Liver (tissue), 9 donors: ENCODE measurements around the gene APBA3. TPM values are rescaled to one million over a fixed set of nuclear protein-coding genes. Genes with fewer than 3 reads are reported as not detected.

Experiments used
- DNase-seq: peaks from one replicate; pipeline ENCODE4 v3.0.0-alpha.2; 2017; ENCODE audit warnings: low spot score
- H3K27ac ChIP-seq, 2 donors: one replicate each; pipeline ENCODE4 v1.7.0; 2013; ENCODE audit warnings: inconsistent platforms in 2 of 2, low read length in 2 of 2, control low read depth in 1 of 2, low read depth in 1 of 2, mild to moderate bottlenecking in 1 of 2
- H3K27me3 ChIP-seq, 4 donors: one replicate each; pipeline versions ENCODE4 v1.6.1 to v1.7.0; 2013; ENCODE audit warnings: low read length in 3 of 4, inconsistent platforms in 1 of 4, mild to moderate bottlenecking in 1 of 4, moderate library complexity in 1 of 4; ENCODE audit not compliant: control insufficient read depth in 4 of 4, insufficient read depth in 4 of 4
- H3K36me3 ChIP-seq, 4 donors: one replicate each; pipeline versions ENCODE4 v1.6.1 to v1.7.0; 2013; ENCODE audit warnings: low read length in 3 of 4, mild to moderate bottlenecking in 3 of 4, low read depth in 1 of 4, moderate library complexity in 1 of 4; ENCODE audit not compliant: control insufficient read depth in 4 of 4, insufficient read depth in 3 of 4
- H3K4me1 ChIP-seq, 4 donors: one replicate each; pipeline versions ENCODE4 v1.6.1 to v1.7.0; 2013; ENCODE audit warnings: low read length in 3 of 4, mild to moderate bottlenecking in 3 of 4, moderate library complexity in 1 of 4; ENCODE audit not compliant: control insufficient read depth in 4 of 4, insufficient read depth in 4 of 4
- H3K4me3 ChIP-seq, 3 donors: one replicate each; pipeline versions ENCODE4 v1.6.1 to v1.7.0; 2013; ENCODE audit warnings: low read length in 3 of 3, control low read depth in 1 of 3, low read depth in 1 of 3, mild to moderate bottlenecking in 1 of 3
- H3K9ac ChIP-seq, 2 donors: one replicate each; pipeline ENCODE4 v1.7.0; 2013; ENCODE audit warnings: low read length in 2 of 2, mild to moderate bottlenecking in 2 of 2, moderate library complexity in 2 of 2, control low read depth in 1 of 2, low read depth in 1 of 2
- H3K9me3 ChIP-seq, 4 donors: one replicate each; pipeline versions ENCODE4 v1.6.1 to v1.7.0; 2013; ENCODE audit warnings: low read length in 3 of 4; ENCODE audit not compliant: control insufficient read depth in 4 of 4
- ATF3 ChIP-seq: IDR thresholded peaks from 2 replicates; pipeline ENCODE4 v1.6.1; 2016; ENCODE audit warnings: antibody characterized with exemption
- EGR1 ChIP-seq, 2 donors: IDR thresholded peaks; 2 replicates each; pipeline ENCODE4 v1.6.1; 2016 to 2018; ENCODE audit warnings: antibody characterized with exemption in 2 of 2, low read depth in 2 of 2
- FOXA1 ChIP-seq: IDR thresholded peaks from 2 replicates; pipeline ENCODE4 v1.6.1; 2016; ENCODE audit warnings: antibody characterized with exemption
- GABPA ChIP-seq, 2 donors: IDR thresholded peaks in 1 of 2; conservative IDR thresholded peaks in 1 of 2; 2 replicates each; pipeline ENCODE4 v1.6.1; 2016; ENCODE audit warnings: antibody characterized with exemption in 2 of 2, mild to moderate bottlenecking in 1 of 2, moderate library complexity in 1 of 2
- HNF4A ChIP-seq, 2 donors: conservative IDR thresholded peaks; 2 replicates each; pipeline ENCODE4 v1.6.1; 2016; ENCODE audit warnings: antibody characterized with exemption in 2 of 2, mild to moderate bottlenecking in 2 of 2
- HNF4G ChIP-seq: IDR thresholded peaks from 2 replicates; pipeline ENCODE4 v1.6.1; 2016; ENCODE audit warnings: antibody characterized with exemption
- JUND ChIP-seq, 2 donors: IDR thresholded peaks; 2 replicates each; pipeline ENCODE4 v1.6.1; 2016; ENCODE audit warnings: antibody characterized with exemption in 2 of 2
- NR2F2 ChIP-seq: IDR thresholded peaks from 2 replicates; pipeline ENCODE4 v1.6.1; 2016; ENCODE audit warnings: antibody characterized with exemption
- RAD21 ChIP-seq, 2 donors: IDR thresholded peaks; 2 replicates each; pipeline ENCODE4 v1.6.1; 2016; ENCODE audit warnings: antibody characterized with exemption in 2 of 2, mild to moderate bottlenecking in 2 of 2
- RXRA ChIP-seq, 2 donors: IDR thresholded peaks; 2 replicates each; pipeline ENCODE4 v1.6.1; 2017 to 2018; ENCODE audit warnings: antibody characterized with exemption in 2 of 2, mild to moderate bottlenecking in 1 of 2
- SP1 ChIP-seq: IDR thresholded peaks from 2 replicates; pipeline ENCODE4 v1.6.1; 2018; ENCODE audit warnings: antibody characterized with exemption, mild to moderate bottlenecking
- YY1 ChIP-seq: IDR thresholded peaks from 2 replicates; pipeline ENCODE4 v1.6.1; 2016; ENCODE audit warnings: antibody characterized with exemption, mild to moderate bottlenecking
- WGBS: extraction: QIAGEN DNeasy Blood & Tissue Kit; methylation state at CpG from one replicate; pipeline ENCODE4 v1.1.7; 2013; 5-methylcytosine and 5-hydroxymethylcytosine counted together
- polyA plus RNA-seq, 2 donors: library from polyadenylated mRNA; stranded (reverse) in 1 of 2; unstranded in 1 of 2; fragments of 200-250 nt in 1 of 2; fragments of >200 nt in 1 of 2; fragmentation: Nextera tagmentation in 1 of 2; extraction: Ambion mirVana in 1 of 2; gene quantifications; one replicate each; pipeline versions ENCODE4 v1.2.1 to v1.2.3, GENCODE V29; 2013 to 2015
- total RNA-seq, 2 donors: library from RNA; depleted of rRNA; stranded (reverse); fragments of >200 nt; gene quantifications; one replicate each; pipeline ENCODE4 v1.2.3, GENCODE V29; 2014
- TF ChIP-seq, protein P1 (sequence below): IDR thresholded peaks from 2 replicates; pipeline ENCODE4 v1.6.1; 2016; ENCODE audit warnings: antibody characterized with exemption, mild to moderate bottlenecking
- TF ChIP-seq, protein P2 (sequence below): IDR thresholded peaks from 2 replicates; pipeline ENCODE4 v1.6.1; 2016; ENCODE audit warnings: antibody characterized with exemption
- donor health status: healthy.
- donor health status: healthy.
- donor health status: healthy.
- donor health status: healthy.
- donor health status: healthy.

Gene APBA3
- total and polyA plus RNA-seq, 4 donors: 6.4 to 24.3 (median 10.7) TPM

DNA sequence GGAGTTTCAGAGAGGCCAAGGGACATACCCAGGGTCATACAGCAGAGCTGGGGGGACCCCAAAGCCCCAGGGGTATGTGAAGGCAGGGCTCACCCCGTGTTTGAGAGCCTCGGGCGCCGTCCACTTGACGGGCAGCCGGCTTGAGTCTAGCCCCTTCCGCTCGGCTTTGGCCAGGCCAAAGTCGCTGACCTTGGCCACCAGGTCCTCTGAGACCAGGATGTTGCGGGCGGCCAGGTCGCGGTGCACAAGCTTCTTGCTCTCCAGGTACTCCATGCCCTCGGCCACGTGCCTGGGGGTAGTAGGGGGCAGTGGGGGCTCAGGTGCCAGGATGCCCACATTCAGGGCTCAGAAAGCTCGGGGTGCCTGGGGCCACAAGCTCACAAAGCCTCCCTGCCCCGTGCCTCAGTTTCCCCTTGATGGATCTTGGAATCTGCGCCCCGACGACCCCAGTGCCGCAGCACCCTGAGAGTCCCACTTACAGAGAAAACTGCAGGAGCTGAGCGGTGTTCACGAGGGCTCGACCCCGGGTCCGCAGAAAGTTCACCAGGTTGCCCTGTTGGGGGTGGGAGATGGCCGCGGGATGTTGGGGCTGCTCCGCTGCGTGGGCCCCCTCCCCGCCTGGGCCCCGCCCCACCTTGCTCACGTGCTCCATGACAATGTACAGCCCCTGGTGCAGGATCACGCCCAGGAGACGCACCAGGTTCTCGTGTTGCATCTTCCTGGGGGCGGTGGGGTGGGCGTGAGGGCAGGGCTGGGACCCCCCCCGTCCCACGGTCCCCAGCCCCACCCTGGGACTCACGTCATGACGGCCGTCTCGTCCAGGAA, 17.6 kb upstream of the APBA3 start:
- Histone ChIP-seq H3K36me3 (no peaks in the 10 kb centered on the region), H3K9ac (no peak overlapping the region), H3K27ac (no peak overlapping the region), H3K4me1 (no peaks in the 10 kb centered on the region), H3K9me3 (peaks cover 10 to 15% (median 14%) of the 10 kb centered on the region in 4 donors), H3K4me3 (no peak overlapping the region), H3K27me3 (peaks cover 0 to 3% (median under 1%) of the 10 kb centered on the region in 4 donors)
- no peak for TF ChIP-seq FOXA1
- TF ChIP-seq EGR1 (IDR thresholded peaks at IDR 0.05; ENCODE audit: low read depth in 2 of 2): no peak
- TF ChIP-seq JUND (IDR thresholded peaks at IDR 0.05): no peak
- no peak for TF ChIP-seq ATF3
- no peak for TF ChIP-seq RXRA (IDR thresholded peaks at IDR 0.05)
- DNase-seq: no peak
- WGBS: 76% methylated on average over 44 of the region's 44 CpGs

GRCh38 chr19:3778104-3778867, 16.8 kb upstream of the APBA3 start:
- H3K4me1 ChIP-seq: no peaks in the 10 kb centered on the region
- H3K4me3 ChIP-seq: no peak overlapping the region
- peaks cover 10 to 15% (median 14%) of the 10 kb centered on the region in 4 donors for H3K9me3 ChIP-seq
- no peak overlapping the region for H3K9ac ChIP-seq
- DNase-seq: no peak
- TF ChIP-seq RXRA (IDR thresholded peaks at IDR 0.05) (no peak), EGR1 (IDR thresholded peaks at IDR 0.05; ENCODE audit: low read depth in 2 of 2) (no peak), NR2F2 (no peak), HNF4G (no peak), YY1 (no peak), ATF3 (no peak), SP1 (no peak), FOXA1 (no peak), GABPA (IDR thresholded peaks at IDR 0.05 in 1 of 2, conservative IDR thresholded peaks at IDR 0.05 in 1 of 2) (no peak), RAD21 (IDR thresholded peaks at IDR 0.05) (no peak), JUND (IDR thresholded peaks at IDR 0.05) (no peak), HNF4A (conservative IDR thresholded peaks at IDR 0.05) (no peak)
- TF ChIP-seq, protein P1, sequence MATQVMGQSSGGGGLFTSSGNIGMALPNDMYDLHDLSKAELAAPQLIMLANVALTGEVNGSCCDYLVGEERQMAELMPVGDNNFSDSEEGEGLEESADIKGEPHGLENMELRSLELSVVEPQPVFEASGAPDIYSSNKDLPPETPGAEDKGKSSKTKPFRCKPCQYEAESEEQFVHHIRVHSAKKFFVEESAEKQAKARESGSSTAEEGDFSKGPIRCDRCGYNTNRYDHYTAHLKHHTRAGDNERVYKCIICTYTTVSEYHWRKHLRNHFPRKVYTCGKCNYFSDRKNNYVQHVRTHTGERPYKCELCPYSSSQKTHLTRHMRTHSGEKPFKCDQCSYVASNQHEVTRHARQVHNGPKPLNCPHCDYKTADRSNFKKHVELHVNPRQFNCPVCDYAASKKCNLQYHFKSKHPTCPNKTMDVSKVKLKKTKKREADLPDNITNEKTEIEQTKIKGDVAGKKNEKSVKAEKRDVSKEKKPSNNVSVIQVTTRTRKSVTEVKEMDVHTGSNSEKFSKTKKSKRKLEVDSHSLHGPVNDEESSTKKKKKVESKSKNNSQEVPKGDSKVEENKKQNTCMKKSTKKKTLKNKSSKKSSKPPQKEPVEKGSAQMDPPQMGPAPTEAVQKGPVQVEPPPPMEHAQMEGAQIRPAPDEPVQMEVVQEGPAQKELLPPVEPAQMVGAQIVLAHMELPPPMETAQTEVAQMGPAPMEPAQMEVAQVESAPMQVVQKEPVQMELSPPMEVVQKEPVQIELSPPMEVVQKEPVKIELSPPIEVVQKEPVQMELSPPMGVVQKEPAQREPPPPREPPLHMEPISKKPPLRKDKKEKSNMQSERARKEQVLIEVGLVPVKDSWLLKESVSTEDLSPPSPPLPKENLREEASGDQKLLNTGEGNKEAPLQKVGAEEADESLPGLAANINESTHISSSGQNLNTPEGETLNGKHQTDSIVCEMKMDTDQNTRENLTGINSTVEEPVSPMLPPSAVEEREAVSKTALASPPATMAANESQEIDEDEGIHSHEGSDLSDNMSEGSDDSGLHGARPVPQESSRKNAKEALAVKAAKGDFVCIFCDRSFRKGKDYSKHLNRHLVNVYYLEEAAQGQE: no peak
- TF ChIP-seq, protein P2, sequence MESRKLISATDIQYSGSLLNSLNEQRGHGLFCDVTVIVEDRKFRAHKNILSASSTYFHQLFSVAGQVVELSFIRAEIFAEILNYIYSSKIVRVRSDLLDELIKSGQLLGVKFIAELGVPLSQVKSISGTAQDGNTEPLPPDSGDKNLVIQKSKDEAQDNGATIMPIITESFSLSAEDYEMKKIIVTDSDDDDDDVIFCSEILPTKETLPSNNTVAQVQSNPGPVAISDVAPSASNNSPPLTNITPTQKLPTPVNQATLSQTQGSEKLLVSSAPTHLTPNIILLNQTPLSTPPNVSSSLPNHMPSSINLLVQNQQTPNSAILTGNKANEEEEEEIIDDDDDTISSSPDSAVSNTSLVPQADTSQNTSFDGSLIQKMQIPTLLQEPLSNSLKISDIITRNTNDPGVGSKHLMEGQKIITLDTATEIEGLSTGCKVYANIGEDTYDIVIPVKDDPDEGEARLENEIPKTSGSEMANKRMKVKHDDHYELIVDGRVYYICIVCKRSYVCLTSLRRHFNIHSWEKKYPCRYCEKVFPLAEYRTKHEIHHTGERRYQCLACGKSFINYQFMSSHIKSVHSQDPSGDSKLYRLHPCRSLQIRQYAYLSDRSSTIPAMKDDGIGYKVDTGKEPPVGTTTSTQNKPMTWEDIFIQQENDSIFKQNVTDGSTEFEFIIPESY: no peak
- H3K36me3 ChIP-seq: no peaks in the 10 kb centered on the region
- H3K27me3 ChIP-seq: no peaks in the 10 kb centered on the region
- 88% methylated on average over 37 of the region's 37 CpGs for WGBS
- H3K27ac ChIP-seq: no peak overlapping the region
